Astrocyte of the hippocampus (primary cell): ENCODE data around the gene SLC25A2.
A peak's percentile ranks its signal among the peaks of the same experiment; 100 is the strongest.
"Not testable (repeated sequence)": the region's sequence is repeated elsewhere in the genome, so short reads cannot be mapped to it uniquely, and the experiment has no call there.

ENCODE experiments used
- DNase-seq: peaks from one replicate; pipeline ENCODE4 v3.0.0; 2011; ENCODE audit warnings: low read depth, low spot score

The SLC25A2 gene

GRCh38 chr5:141303756-141304155 lies at the start of gene SLC25A2:
Gene SLC25A2, minus strand, starts transcription at chr5:141304049. Its CDS starts 184 bp downstream, at chr5:141303865.
- DNase-seq = no peak

GRCh38 chr5:141351591-141351990 lies 47.7 kb upstream of the SLC25A2 start:
- no peak for DNase-seq

- peak; percentile 45 for DNase-seq
These were observed 46.2 kb upstream of the SLC25A2 start, which contains the start of gene PCDHGB1 for GRCh38 chr5:141349917-141350619. Gene PCDHGB1, plus strand, starts transcription at chr5:141350099. Its CDS starts 162 bp downstream, at chr5:141350261.

DNA sequence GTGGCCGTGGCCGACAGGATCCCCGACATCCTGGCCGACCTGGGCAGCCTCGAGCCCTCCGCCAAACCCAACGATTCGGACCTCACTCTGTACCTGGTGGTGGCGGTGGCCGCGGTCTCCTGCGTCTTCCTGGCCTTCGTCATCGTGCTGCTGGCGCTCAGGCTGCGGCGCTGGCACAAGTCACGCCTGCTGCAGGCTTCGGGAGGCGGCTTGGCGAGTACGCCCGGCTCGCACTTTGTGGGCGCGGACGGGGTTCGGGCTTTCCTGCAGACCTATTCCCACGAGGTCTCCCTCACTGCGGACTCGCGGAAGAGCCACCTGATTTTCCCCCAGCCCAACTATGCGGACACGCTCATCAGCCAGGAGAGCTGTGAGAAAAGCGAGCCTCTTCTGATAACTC lies 42.2 kb upstream of the SLC25A2 start:
- DNase-seq = not testable (repeated sequence)

- DNase-seq = no peak
These were observed 41.5 kb upstream of the SLC25A2 start for GRCh38 chr5:141345327-141345726.

GRCh38 chr5:141343953-141344463 lies 40.2 kb upstream of the SLC25A2 start:
- DNase-seq = no peak

GRCh38 chr5:141343242-141343952 lies 39.5 kb upstream of the SLC25A2 start, which contains the start of gene PCDHGA3:
Gene PCDHGA3, plus strand, starts transcription at chr5:141343829. Its CDS starts 205 bp downstream, at chr5:141344034.
- peak; percentile 38 for DNase-seq

- no peak for DNase-seq
These were observed 38.9 kb upstream of the SLC25A2 start for GRCh38 chr5:141342773-141343172.

- DNase-seq = not testable (repeated sequence)
These were observed 37.0 kb upstream of the SLC25A2 start for GRCh38 chr5:141340781-141341354.

DNA sequence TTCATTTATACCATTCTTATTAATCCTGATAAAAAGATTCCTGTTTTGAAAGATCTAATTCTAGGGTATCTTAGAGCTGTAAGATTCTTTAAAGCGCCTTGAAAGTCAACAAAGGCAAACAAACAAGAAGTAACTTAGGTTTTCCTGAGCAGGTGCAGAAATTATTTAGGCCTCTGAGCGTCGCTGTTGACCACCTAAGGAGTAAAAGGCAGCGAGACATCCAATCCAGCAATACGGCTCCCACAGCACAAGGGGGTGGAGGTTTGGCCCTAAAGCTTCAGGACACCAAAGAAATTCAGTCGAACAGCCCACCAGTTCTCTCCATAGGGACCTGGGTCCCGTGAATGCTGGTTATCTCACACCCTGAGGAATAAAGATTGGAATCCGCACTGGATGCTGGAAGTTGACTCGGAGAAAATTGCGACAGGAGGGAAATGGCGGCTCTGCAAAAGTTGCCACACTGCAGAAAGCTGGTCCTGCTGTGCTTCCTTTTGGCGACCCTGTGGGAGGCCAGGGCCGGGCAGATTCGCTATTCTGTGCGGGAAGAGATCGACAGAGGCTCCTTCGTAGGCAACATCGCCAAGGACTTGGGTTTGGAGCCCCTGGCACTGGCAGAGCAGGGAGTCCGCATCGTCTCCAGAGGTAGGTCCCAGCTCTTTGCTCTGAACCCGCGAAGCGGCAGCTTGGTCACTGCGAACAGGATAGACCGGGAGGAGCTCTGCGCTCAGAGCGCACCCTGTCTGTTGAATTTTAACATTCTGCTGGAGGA lies 34.9 kb upstream of the SLC25A2 start, which contains the start of gene PCDHGA2:
Gene PCDHGA2 (plus strand): TSS at position 223 of the 769 bp plus-strand sequence.
- DNase-seq = peak; percentile 41

DNA sequence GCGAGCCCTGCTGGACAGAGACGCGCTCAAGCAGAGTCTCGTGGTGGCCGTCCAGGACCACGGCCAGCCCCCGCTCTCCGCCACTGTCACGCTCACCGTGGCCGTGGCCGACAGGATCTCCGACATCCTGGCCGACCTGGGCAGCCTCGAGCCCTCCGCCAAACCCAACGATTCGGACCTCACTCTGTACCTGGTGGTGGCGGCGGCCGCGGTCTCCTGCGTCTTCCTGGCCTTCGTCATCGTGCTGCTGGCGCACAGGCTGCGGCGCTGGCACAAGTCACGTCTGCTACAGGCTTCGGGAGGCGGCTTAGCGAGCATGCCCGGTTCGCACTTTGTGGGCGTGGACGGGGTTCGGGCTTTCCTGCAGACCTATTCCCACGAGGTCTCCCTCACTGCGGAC lies 28.7 kb upstream of the SLC25A2 start:
- DNase-seq = not testable (repeated sequence)

GRCh38 chr5:141330299-141331080 lies 26.6 kb upstream of the SLC25A2 start, which contains the start of gene PCDHGA1:
Gene PCDHGA1, plus strand, starts transcription at chr5:141330514.
- peak; percentile 37 for DNase-seq

DNA sequence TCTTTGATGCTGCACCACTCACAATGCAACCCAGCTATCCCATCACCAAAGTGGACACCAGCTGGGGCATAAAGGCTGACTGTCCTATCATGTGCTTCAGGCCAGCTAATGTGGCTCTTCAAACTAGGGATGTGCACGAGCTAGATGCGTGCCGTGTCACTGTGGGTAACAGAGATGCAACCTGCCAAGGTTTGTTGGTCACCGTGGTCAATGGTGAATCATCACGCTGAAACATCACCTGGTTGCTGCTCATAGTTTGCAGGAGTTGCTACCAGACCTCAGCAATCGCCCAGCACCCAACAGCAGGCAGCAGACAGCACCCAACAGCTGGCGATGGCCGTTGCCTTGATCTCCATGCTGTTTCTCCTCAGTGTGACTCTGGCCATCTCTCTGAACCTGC lies 24.4 kb upstream of the SLC25A2 start:
- DNase-seq = no peak

DNA sequence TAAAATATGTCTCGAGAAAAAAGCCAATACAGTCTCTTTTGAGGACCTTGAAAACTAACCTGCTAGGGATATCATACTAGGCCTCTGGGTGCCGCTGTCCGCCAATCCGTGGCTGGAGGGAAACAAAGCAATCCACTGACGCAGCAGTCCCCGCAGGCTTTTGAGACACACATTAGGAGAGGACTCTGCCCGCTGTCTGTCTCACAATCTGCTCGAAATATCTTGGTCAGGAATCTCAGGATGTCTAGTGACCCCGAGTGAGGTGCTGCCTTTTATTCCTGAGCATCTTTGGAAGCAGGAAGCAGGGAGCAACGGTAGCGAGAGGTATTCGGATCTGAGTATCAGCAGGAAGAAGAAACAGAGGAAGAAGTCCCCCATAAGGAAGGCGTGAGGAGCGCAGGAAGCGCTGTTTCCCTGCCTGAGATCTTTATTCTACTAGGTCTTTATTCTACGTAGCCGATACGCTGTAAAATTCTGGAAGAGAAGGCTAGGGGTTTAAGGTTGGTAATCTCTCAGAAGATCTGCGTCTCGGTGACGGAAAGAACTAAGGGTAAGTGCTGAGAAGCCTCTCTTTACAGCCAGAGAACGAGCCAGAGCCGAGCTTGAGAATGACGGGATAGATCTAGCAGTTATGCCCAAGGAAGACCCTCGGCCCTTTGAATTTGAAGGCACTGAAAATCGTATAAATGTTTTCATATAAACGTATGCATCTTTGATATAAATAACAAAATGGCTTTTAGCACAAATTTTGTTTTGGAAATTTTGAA lies 22.4 kb upstream of the SLC25A2 start:
- DNase-seq = peak; percentile 83

- DNase-seq = no peak
These were observed 18.4 kb upstream of the SLC25A2 start for GRCh38 chr5:141322261-141322660.

- DNase-seq = peak; percentile 98
These were observed 16.6 kb upstream of the SLC25A2 start, which contains the start of gene TAF7 for GRCh38 chr5:141320225-141321169. Gene TAF7, minus strand, starts transcription at chr5:141320784. Its CDS starts 740 bp downstream, at chr5:141320044.

GRCh38 chr5:141319699-141320098 lies 15.8 kb upstream of the SLC25A2 start:
- no peak for DNase-seq

- no peak for DNase-seq
These were observed 15.4 kb upstream of the SLC25A2 start for GRCh38 chr5:141319202-141319601.
